ENCODE results near the gene TARS1.

DNA sequence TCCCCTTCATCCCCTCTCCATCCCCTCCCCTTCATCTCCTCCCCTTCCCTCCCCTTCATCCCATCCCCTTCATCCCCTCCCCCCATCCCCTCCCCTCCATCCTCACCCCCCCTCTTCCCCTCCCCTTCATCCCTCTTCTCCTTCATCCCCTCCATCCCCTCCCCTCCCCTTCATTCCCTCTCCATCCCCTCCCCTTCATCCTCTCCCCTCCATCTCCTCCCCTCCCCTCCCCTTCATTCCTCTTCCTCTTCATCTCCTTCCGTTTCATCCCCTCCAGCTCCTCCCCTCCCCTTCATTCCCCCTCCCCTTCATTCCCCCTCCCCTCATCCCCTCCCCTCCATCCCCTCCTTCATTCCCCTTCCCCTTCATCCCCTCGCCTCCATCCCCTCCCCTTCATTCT lies 40.1 kb downstream of the TARS1 start:
- TF ChIP-seq, protein P1, sequence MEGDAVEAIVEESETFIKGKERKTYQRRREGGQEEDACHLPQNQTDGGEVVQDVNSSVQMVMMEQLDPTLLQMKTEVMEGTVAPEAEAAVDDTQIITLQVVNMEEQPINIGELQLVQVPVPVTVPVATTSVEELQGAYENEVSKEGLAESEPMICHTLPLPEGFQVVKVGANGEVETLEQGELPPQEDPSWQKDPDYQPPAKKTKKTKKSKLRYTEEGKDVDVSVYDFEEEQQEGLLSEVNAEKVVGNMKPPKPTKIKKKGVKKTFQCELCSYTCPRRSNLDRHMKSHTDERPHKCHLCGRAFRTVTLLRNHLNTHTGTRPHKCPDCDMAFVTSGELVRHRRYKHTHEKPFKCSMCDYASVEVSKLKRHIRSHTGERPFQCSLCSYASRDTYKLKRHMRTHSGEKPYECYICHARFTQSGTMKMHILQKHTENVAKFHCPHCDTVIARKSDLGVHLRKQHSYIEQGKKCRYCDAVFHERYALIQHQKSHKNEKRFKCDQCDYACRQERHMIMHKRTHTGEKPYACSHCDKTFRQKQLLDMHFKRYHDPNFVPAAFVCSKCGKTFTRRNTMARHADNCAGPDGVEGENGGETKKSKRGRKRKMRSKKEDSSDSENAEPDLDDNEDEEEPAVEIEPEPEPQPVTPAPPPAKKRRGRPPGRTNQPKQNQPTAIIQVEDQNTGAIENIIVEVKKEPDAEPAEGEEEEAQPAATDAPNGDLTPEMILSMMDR (IDR thresholded peaks at IDR 0.05; ENCODE audit: poor library complexity, severe bottlenecking) = no peak
- TF ChIP-seq EP300 (conservative IDR thresholded peaks at IDR 0.05; ENCODE audit: poor library complexity, severe bottlenecking) (no peak), POLR2AphosphoS5 (IDR thresholded peaks at IDR 0.05) (no peak), RAD21 (conservative IDR thresholded peaks at IDR 0.05) (no peak), MXI1 (conservative IDR thresholded peaks at IDR 0.05; ENCODE audit: poor library complexity, severe bottlenecking) (no peak), TAF1 (IDR thresholded peaks at IDR 0.05; ENCODE audit: low read depth) (no peak)
- TF ChIP-seq, protein P2, sequence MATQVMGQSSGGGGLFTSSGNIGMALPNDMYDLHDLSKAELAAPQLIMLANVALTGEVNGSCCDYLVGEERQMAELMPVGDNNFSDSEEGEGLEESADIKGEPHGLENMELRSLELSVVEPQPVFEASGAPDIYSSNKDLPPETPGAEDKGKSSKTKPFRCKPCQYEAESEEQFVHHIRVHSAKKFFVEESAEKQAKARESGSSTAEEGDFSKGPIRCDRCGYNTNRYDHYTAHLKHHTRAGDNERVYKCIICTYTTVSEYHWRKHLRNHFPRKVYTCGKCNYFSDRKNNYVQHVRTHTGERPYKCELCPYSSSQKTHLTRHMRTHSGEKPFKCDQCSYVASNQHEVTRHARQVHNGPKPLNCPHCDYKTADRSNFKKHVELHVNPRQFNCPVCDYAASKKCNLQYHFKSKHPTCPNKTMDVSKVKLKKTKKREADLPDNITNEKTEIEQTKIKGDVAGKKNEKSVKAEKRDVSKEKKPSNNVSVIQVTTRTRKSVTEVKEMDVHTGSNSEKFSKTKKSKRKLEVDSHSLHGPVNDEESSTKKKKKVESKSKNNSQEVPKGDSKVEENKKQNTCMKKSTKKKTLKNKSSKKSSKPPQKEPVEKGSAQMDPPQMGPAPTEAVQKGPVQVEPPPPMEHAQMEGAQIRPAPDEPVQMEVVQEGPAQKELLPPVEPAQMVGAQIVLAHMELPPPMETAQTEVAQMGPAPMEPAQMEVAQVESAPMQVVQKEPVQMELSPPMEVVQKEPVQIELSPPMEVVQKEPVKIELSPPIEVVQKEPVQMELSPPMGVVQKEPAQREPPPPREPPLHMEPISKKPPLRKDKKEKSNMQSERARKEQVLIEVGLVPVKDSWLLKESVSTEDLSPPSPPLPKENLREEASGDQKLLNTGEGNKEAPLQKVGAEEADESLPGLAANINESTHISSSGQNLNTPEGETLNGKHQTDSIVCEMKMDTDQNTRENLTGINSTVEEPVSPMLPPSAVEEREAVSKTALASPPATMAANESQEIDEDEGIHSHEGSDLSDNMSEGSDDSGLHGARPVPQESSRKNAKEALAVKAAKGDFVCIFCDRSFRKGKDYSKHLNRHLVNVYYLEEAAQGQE (IDR thresholded peaks at IDR 0.05; ENCODE audit: borderline replicate concordance) = no peak

Data from neural cell (in vitro differentiated cells).